Measurements from ENCODE around the gene XBP1. TPM values are rescaled to one million over a fixed set of nuclear protein-coding genes. Genes with fewer than 3 reads are reported as not detected.
"Not testable (repeated sequence)": the region's sequence is repeated elsewhere in the genome, so short reads cannot be mapped to it uniquely, and the experiment has no call there.

Gene XBP1
- total RNA-seq, 2 donors from 2014 or later = 62.7 to 91.8 TPM

DNA sequence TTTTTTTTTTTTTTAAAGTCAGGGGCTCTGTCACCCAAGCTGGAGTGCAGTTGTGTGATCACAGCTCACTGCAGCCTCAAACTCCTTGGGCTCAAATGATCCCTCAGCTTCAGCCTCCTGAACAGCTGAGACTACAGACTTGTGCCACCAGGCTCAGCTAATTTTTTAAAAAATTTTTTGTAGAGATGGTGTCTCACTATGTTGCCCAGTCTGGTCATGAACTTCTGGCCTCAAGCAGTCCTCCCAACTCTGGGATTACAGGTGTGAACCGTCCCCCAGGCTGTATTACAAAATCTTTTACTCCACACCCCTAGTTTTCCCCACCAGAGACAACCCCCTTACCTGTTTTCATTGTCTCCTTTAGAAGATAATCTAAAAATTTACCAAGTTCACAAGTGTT is 26.0 kb downstream of the XBP1 start:
- peaks cover 14 to 24% of the 10 kb centered on the region in 2 donors for H3K36me3 Mint-ChIP-seq
- no peak for ATAC-seq
- H3K9me3 Mint-ChIP-seq = peaks cover 0 to 6% of the 10 kb centered on the region in 2 donors
- H3K27ac Mint-ChIP-seq = peak overlapping the region; percentile 95 to 99
- DNase-seq (ENCODE audit: low spot score in 2 of 2) = no peak

DNA sequence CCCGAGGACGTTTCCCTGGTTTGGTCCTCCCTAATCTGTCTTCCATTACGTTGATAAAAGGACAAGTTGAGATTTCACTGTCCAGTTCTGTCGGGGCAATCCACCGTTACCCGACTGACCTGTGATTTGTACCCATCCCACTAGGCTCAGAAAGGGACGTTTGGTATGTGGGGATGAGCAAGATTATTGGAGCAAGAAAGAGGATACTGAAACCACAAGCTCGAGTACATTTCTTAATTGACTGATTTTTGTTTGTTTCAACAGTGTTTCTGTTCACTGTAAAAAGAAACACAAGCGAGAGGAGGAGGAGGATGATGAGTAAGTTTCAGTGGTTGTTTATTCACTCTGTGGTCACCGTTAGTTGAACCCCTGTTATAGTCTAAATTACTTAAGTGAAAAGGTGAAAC is 26.9 kb downstream of the XBP1 start:
- H3K36me3 Mint-ChIP-seq = peaks cover 19 to 31% of the 10 kb centered on the region in 2 donors
- no peak for DNase-seq (ENCODE audit: low spot score in 2 of 2)
- ATAC-seq = peak; percentile 68 to 74
- H3K27ac Mint-ChIP-seq = peak overlapping the region; percentile 95 to 99
- H3K9me3 Mint-ChIP-seq = peaks cover 0 to 10% of the 10 kb centered on the region in 2 donors

DNA sequence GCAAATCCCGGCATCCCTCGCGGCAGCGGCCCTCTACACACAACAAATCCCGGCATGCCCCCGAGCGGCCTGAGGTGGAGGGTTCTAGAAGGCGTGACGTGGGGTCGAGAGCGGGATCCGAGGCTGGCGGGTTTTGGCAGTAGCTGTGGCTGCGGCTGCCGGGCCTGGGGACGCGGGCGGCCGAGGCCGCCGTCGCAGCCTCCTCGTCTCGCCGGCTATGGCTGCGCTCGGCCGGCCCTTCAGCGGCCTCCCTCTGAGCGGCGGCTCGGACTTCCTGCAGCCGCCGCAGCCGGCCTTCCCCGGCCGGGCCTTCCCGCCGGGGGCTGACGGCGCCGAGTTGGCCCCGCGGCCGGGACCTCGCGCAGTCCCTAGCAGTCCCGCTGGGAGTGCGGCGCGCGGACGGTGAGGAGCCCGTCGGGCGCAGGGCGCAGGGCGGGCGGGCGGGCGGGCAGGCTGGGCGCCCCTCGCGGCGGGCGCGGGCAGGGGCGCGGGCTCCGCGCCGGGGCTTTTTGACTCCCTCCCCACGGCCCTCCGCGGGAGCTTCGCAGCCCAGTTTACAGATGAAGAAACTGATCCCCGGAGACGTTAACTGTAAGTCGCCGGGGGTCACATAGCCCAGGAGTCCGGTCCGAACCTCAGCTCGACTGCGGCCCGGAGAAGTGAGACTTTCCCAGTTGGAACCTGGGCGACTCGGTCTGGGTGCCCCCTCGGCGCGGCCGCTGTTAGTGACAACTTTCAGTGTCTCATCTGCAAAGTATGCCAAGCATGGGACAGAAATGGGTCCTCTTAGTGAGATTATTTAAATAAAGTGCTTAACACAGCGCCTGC is 27.5 kb downstream of the XBP1 start, which contains the start of gene CCDC117:
Gene CCDC117 (plus strand): TSS at position 63 of the 828 bp plus-strand sequence. CDS start 155 bp downstream, at position 218.
- Mint-ChIP-seq H3K36me3 (peaks cover 20 to 32% of the 10 kb centered on the region in 2 donors), H3K9me3 (peaks cover 0 to 11% of the 10 kb centered on the region in 2 donors), H3K27ac (peak within 1 kb of the TSS; percentile 95 to 99)
- ATAC-seq (peak; percentile 85 to 89), DNase-seq (ENCODE audit: low spot score in 2 of 2) (peak; percentile 89 to 91)

DNA sequence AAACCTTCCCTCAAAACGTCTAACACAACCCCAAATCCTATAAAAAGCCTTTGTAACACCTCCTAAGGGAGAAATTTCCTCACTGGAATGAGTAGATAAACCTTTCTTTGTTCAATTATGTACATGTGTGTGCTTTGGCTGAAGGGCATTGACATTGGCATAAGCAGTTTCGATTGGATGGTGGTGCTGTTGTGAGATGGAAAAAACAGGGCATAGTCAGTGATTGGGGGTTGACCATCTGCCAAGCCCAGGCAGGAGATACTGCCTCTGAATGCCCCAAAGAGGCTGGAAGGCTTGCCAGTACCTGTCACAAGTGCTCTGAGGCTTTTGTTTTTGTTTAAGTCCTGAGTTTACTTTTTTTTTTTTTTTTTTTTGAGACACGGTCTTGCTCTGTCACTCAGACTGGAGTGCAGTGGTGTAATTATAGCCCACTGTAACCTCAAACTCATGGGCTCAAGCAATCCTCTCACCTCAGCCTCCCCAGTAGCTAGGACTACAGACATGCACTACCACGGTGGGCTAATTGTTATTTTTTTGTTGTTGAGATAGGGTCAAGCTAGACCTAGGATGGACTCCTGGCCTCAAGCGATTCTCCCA is 29.1 kb downstream of the XBP1 start:
- Mint-ChIP-seq H3K9me3 (peaks cover 0 to 11% of the 10 kb centered on the region in 2 donors), H3K27ac (no peak overlapping the region), H3K36me3 (peaks cover 20 to 32% of the 10 kb centered on the region in 2 donors)
- ATAC-seq = no peak
- no peak for DNase-seq (ENCODE audit: low spot score in 2 of 2)

DNA sequence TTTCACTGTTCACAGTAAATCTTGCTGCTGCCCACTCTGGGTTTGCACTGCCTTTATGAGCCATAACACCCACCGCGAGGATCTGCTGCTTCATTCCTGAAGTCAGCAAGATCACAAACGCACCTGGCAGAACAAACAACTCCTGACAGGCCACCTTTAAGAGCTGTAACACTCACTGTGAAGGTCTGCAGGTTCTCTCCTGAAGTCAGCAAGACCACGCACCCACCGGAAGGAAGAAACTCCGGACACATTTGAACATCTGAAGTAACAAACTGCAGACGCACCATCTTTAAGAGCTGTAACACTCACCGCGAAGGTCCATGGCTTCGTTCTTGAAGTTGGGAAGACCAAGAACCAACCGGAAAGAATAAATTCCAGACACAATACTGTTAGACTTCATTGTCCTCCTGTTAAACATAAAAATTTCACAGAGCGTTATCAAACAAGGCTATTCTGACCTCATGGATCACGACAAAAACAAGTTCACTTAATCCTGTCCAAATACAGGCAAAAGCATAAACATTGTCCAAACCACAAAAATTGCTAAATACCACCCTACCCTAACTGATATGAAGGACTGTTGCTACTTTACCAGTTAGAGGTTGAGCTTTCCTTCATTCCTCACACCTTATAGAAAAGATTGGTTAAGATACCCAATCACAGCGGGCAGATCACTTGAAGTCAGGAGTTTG is 30.8 kb downstream of the XBP1 start:
- ATAC-seq = no peak
- Mint-ChIP-seq H3K9me3 (peaks cover 0 to 11% of the 10 kb centered on the region in 2 donors), H3K36me3 (peaks cover 16 to 20% of the 10 kb centered on the region in 2 donors), H3K27ac (no peak overlapping the region)
- no peak for DNase-seq (ENCODE audit: low spot score in 2 of 2)

DNA sequence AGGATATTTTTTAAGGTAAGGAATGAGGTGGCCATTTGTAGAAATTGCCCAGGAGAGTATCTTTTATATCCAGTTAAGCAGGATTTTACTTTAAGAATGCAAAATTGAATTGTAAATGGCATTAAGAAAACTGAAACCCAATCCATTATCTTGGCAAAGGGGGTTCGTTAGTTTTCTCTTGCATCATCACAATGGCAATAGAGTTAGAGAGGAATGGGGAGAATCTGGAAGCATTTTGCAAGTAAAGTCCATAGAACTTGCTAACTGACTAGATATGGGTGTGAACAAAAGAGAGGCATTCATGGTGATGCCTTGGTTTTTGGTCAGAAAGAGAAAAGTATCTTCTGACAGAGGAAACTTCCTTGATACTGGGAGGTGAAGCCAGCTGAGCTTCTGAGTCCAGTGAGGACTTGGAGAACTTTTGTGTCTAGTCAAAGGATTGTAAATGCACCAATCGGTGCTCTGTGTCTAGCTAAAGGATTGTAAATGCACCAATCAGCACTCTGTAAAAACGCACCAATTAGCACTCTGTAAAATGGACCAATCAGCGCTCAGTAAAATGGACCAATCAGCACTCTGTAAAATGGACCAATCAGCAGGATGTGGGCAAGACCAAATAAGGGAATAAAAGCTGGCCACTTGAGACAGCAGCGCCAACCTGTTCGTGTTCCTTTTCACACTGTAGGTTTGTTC is 31.5 kb downstream of the XBP1 start:
- Mint-ChIP-seq H3K36me3 (peaks cover 13 to 15% of the 10 kb centered on the region in 2 donors), H3K9me3 (peaks cover 0 to 11% of the 10 kb centered on the region in 2 donors), H3K27ac (no peak overlapping the region)
- DNase-seq (ENCODE audit: low spot score in 2 of 2) = no peak
- no peak for ATAC-seq

DNA sequence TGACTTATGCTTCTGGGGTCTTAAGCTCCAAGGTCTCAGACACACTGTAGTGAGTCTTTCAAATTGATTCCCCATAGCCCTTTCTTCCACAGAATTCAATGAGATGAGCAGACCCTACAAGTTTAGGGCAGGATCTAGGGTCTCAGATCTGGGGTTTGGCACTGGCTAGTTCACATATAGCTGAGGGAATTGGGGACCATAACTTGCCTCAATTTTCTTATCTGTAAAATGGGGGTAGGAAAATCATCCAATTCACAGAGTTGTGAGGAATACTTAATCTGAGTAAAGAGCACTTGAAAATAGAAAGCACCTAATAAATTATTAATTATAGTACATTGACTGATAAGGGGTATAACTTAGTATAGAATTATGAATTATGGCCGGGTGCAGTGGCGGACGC is 33.7 kb downstream of the XBP1 start:
- Mint-ChIP-seq H3K27ac (no peak overlapping the region), H3K9me3 (peaks cover 0 to 11% of the 10 kb centered on the region in 2 donors), H3K36me3 (peaks cover 6 to 8% of the 10 kb centered on the region in 2 donors)
- no peak for ATAC-seq
- DNase-seq (ENCODE audit: low spot score in 2 of 2) = no peak

DNA sequence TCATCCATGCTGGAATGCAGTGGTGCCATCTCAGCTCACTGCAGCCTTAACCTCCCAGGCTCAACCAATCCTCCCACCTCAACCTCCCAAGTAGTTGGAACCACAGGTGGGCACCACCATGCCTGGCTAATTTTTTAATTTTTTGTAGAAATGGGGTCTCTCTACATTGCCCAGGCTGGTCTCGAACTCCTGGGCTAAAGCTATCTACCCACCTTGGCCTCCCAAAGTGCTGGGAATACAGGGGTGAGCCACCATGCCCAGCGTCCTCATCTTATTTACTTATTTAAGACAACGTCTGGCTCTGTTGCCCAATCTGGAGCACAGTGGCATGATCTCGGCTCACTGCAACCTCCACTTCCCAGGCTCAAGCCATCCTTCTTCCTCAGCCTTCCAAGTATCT is 38.4 kb downstream of the XBP1 start:
- H3K27ac Mint-ChIP-seq; H3K36me3 Mint-ChIP-seq; DNase-seq (ENCODE audit: low spot score in 2 of 2); H3K9me3 Mint-ChIP-seq; ATAC-seq: not testable (repeated sequence)

DNA sequence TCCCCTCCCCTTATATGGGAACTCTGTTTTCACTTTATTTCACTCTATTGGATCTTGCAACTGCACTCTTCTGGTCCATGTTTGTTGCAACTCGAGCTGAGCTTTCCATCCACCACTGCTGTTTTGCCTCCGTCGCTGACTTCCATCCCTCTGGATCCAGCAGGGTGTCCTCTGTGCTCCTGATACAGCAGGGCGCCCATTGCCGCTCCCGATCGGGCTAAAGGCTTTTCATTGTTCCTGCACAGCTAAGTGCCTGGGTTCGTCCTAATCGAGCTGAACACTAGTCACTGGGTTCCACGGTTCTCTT is 39.0 kb downstream of the XBP1 start:
- Mint-ChIP-seq H3K9me3 (no peaks in the 10 kb centered on the region), H3K36me3 (no peaks in the 10 kb centered on the region), H3K27ac (no peak overlapping the region)
- no peak for ATAC-seq
- DNase-seq (ENCODE audit: low spot score in 2 of 2) = no peak

DNA sequence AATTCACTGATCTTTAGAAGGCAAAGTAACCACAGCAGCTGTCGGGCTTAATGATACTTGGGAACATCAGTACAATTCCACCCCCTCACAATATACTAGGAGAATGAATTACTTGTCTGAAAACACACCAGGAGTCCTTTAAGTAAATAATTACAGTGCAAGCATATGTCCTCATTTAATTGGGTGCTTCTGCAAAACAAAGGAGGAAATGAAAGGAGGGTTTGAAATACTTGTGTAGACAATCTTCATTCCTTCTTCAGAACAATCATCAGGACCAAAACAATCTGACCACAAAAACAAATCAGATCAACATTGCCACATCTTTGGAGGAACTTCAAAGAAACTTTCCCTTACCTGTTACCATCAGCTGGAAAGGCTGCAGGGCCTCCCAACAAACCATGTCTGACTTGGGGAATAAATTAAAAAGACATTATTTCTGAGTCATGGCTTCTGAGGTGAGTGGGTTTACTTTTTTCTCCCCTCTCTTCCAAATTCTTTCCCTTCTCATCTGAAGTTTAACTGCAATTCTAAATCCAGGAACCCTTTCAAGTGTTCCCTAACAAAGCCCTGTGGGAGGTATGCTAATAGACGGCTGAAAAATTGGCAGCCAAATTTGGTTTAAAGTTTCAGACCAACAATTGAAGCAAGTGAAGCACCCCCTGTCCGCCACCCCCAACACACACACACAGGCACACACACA is 40.4 kb downstream of the XBP1 start:
- Mint-ChIP-seq H3K9me3 (no peaks in the 10 kb centered on the region), H3K36me3 (no peaks in the 10 kb centered on the region)
- ATAC-seq = no peak

DNA sequence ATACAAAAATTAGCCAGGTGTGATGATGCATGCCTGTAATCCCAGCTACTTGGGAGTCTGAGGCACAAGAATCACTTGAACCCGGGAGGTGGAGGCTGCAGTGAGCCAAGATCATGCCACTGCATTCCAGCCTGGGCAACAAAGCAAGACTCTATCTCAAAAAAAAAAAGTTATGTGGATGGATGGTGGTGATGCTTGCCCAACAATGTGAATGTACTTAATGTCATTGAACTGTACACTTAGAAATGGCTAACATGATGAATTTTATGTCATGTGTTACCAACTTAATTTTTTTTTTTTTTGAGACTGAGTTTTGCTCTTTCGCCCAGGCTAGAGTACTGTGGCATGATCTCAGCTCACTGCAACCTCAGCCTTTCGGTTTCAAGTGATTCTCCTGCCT is 45.9 kb downstream of the XBP1 start:
- H3K9me3 Mint-ChIP-seq; H3K27ac Mint-ChIP-seq; ATAC-seq; H3K36me3 Mint-ChIP-seq; DNase-seq (ENCODE audit: low spot score in 2 of 2): not testable (repeated sequence)

More for the DNA sequence above, 40.4 kb downstream of the XBP1 start:
- no peak for DNase-seq (ENCODE audit: low spot score in 2 of 2)
- no peak overlapping the region for H3K27ac Mint-ChIP-seq

DNA sequence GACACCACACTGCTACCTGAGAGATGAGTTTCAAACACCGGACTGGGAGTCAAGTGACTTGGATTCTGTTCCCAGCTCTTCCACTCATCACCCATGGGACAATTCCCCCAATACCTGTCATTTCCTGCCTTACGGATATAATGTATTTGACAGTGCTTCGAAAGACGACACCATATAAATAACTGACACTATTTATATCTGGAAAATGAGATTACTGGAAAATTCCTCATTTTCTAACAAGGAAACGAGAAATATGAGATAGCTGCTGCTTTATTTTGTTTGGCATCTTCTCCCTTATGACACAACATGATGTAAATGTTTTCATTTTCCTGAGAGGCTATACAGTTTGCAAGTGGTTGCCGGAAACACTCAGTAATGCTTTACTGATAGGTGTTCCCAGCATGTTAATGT is 49.9 kb downstream of the XBP1 start:
- ATAC-seq = no peak
- Mint-ChIP-seq H3K36me3 (no peaks in the 10 kb centered on the region), H3K9me3 (no peaks in the 10 kb centered on the region), H3K27ac (no peak overlapping the region)
- DNase-seq (ENCODE audit: low spot score in 2 of 2) = no peak

Other genes with a start within 250 kb of the XBP1 start
- 1 to 10 TPM in 1 of 2 donors, under 1 TPM in 1; 0.66 to 8.5 TPM for gene TTC28, start 120.7 kb downstream of the XBP1 start, total RNA-seq
- 10 to 100 TPM; 28.7 to 51.2 TPM for gene CHEK2, start 58.7 kb downstream of the XBP1 start, total RNA-seq
- gene HSCB, start 58.5 kb downstream of the XBP1 start, total RNA-seq = 10 to 100 TPM; 19.6 to 20.4 TPM
- 10 to 100 TPM; 26.8 to 31.5 TPM for gene CCDC117, start 27.9 kb downstream of the XBP1 start, total RNA-seq
- gene ZNRF3, start 83.0 kb upstream of the XBP1 start, total RNA-seq = 1 to 10 TPM in 1 of 2 donors, under 1 TPM in 1; 0.66 to 1.7 TPM

Data from activated naive CD4-positive, alpha-beta T cell treated with anti-CD3 and anti-CD28 coated beads, Interleukin-2, amount 50 U/mL, for 72 hours (primary cell).